Measurements from ENCODE around the gene SLC22A1.

SLC22A1 gene

GRCh38 chr6:160077526-160077925 is 44.1 kb upstream of the SLC22A1 start:
- H3K9me3 ChIP-seq (ENCODE audit: insufficient read depth, low read length), result no peaks in the 10 kb centered on the region
- H3K4me1 ChIP-seq (ENCODE audit: low read length), result 0 out of 2 replicates have a peak, but pooled peaks cover 6% of the 10 kb centered on the region
- TF ChIP-seq CTCF (IDR thresholded peaks at IDR 0.05; ENCODE audit: low read depth, low read length) (no peak), EZH2phosphoT487 (IDR thresholded peaks at IDR 0.05; ENCODE audit: low read depth) (no peak)
- H4K20me1 ChIP-seq (ENCODE audit: insufficient read depth, low read length), result no peaks in the 10 kb centered on the region
- H3K4me2 ChIP-seq (ENCODE audit: low read length), result no peak overlapping the region
- H3K4me3 ChIP-seq (ENCODE audit: low read length), result no peak overlapping the region
- peaks cover 13% of the 10 kb centered on the region for H3K36me3 ChIP-seq (replicated peaks; ENCODE audit: low read depth, low read length)
- H3K27me3 ChIP-seq (ENCODE audit: low read depth, low read length), result no peaks in the 10 kb centered on the region
- no peak overlapping the region for H3K9ac ChIP-seq (ENCODE audit: low read length)
- no peak overlapping the region for H2AFZ ChIP-seq (ENCODE audit: low read depth, low read length)
- no peak overlapping the region for H3K27ac ChIP-seq (ENCODE audit: low read length)
- H3K79me2 ChIP-seq (ENCODE audit: low read length), result no peaks in the 10 kb centered on the region

DNA sequence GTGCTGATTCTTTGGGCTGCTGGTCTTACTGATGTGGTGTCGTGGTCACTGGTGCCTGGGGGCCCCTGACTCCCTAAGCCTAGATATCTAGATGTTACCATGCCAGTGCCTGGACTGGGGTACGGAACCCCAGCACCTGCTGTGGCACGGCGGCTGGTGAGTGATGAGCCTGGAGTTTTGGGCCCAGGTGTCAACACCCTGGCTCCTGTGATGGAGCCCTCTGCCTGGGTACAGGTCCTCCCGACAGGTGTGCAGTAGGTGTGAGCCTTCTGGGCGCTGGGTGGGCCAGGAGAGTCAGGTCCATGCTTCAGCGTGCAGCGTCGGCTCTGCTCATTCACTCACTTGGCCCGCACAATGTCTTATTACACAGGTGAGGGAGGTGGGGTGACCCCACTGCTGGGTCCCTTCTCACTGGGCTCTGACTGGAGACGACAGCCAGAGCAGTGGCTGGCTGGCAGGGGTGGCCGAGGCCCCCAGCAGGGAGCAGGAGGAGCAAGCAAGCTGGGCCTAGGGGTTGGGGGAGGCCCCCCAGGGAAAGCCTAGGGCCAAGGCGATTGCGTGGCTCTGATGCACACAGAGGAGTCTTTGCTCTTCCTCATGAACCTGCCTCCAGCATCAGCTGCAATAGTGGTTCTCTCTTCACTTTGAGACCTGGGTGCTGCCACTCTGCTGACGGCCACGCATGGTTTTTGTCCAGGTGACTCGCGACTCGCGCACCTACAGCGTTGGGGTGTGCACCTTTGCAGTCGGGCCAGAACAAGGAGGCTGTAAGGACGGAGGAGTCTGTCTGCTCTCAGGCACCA is 42.5 kb upstream of the SLC22A1 start:
- Histone ChIP-seq H3K27ac (ENCODE audit: low read length) (no peak overlapping the region), H3K27me3 (ENCODE audit: low read depth, low read length) (no peaks in the 10 kb centered on the region), H3K36me3 (replicated peaks; ENCODE audit: low read depth, low read length) (peaks cover 3% of the 10 kb centered on the region), H3K4me2 (ENCODE audit: low read length) (no peak overlapping the region), H4K20me1 (ENCODE audit: insufficient read depth, low read length) (no peaks in the 10 kb centered on the region), H2AFZ (ENCODE audit: low read depth, low read length) (no peak overlapping the region), H3K9me3 (ENCODE audit: insufficient read depth, low read length) (no peaks in the 10 kb centered on the region), H3K4me1 (ENCODE audit: low read length) (0 out of 2 replicates have a peak, but pooled peaks cover 6% of the 10 kb centered on the region), H3K4me3 (ENCODE audit: low read length) (no peak overlapping the region), H3K9ac (ENCODE audit: low read length) (no peak overlapping the region), H3K79me2 (ENCODE audit: low read length) (no peaks in the 10 kb centered on the region)
- TF ChIP-seq CTCF (IDR thresholded peaks at IDR 0.05; ENCODE audit: low read depth, low read length) (no peak), EZH2phosphoT487 (IDR thresholded peaks at IDR 0.05; ENCODE audit: low read depth) (no peak)

GRCh38 chr6:160079686-160080043 is 42.0 kb upstream of the SLC22A1 start:
- Histone ChIP-seq H3K4me1 (ENCODE audit: low read length) (0 out of 2 replicates have a peak, but pooled peaks cover 6% of the 10 kb centered on the region), H4K20me1 (ENCODE audit: insufficient read depth, low read length) (no peaks in the 10 kb centered on the region), H3K27me3 (ENCODE audit: low read depth, low read length) (no peaks in the 10 kb centered on the region), H3K4me3 (ENCODE audit: low read length) (no peak overlapping the region), H2AFZ (ENCODE audit: low read depth, low read length) (no peak overlapping the region), H3K9me3 (ENCODE audit: insufficient read depth, low read length) (no peaks in the 10 kb centered on the region), H3K4me2 (ENCODE audit: low read length) (no peak overlapping the region), H3K36me3 (replicated peaks; ENCODE audit: low read depth, low read length) (peaks cover 3% of the 10 kb centered on the region), H3K9ac (ENCODE audit: low read length) (no peak overlapping the region), H3K27ac (ENCODE audit: low read length) (no peak overlapping the region), H3K79me2 (ENCODE audit: low read length) (no peaks in the 10 kb centered on the region)
- no peak for TF ChIP-seq EZH2phosphoT487 (IDR thresholded peaks at IDR 0.05; ENCODE audit: low read depth)
- no peak for TF ChIP-seq CTCF (IDR thresholded peaks at IDR 0.05; ENCODE audit: low read depth, low read length)

DNA sequence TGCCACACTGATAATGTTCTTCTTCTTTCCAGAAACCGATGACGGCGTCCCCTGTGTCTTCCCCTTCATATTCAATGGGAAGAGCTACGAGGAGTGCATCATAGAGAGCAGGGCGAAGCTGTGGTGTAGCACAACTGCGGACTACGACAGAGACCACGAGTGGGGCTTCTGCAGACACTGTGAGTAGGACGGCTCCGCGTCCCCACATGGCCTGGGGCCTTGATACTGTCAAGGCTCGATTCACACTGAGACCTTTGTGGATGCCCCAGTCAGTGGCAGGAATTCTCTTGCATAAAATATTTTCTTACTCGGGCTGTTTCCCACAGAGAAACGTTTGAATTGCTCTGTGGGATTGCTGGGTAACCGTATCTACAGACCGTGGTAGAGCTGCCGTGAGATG is 41.5 kb upstream of the SLC22A1 start:
- H3K4me1 ChIP-seq (ENCODE audit: low read length), result 0 out of 2 replicates have a peak, but pooled peaks cover 6% of the 10 kb centered on the region
- no peaks in the 10 kb centered on the region for H4K20me1 ChIP-seq (ENCODE audit: insufficient read depth, low read length)
- no peaks in the 10 kb centered on the region for H3K27me3 ChIP-seq (ENCODE audit: low read depth, low read length)
- H3K79me2 ChIP-seq (ENCODE audit: low read length), result no peaks in the 10 kb centered on the region
- no peak overlapping the region for H3K27ac ChIP-seq (ENCODE audit: low read length)
- no peak overlapping the region for H3K4me2 ChIP-seq (ENCODE audit: low read length)
- no peak overlapping the region for H3K9ac ChIP-seq (ENCODE audit: low read length)
- peaks cover 3% of the 10 kb centered on the region for H3K36me3 ChIP-seq (replicated peaks; ENCODE audit: low read depth, low read length)
- TF ChIP-seq EZH2phosphoT487 (IDR thresholded peaks at IDR 0.05; ENCODE audit: low read depth) (no peak), CTCF (IDR thresholded peaks at IDR 0.05; ENCODE audit: low read depth, low read length) (no peak)
- H2AFZ ChIP-seq (ENCODE audit: low read depth, low read length), result no peak overlapping the region
- no peak overlapping the region for H3K4me3 ChIP-seq (ENCODE audit: low read length)
- H3K9me3 ChIP-seq (ENCODE audit: insufficient read depth, low read length), result no peaks in the 10 kb centered on the region
